ENCODE results near the gene TLDC2.

- TF ChIP-seq REST (IDR thresholded peaks at IDR 0.05; ENCODE audit: low read depth) (no peak), POLR2AphosphoS5 (IDR thresholded peaks at IDR 0.05; ENCODE audit: low read depth, low read length) (no peak)
Measured at GRCh38 chr20:36941401-36941835, 65.5 kb downstream of the TLDC2 start.
